Endothelial cell of umbilical vein (primary cell): ENCODE measurements around the gene OR5AC2. TPM values are rescaled to one million over a fixed set of nuclear protein-coding genes. Genes with fewer than 3 reads are reported as not detected.

Source experiments
- BruUV-seq: library from RNA; stranded (reverse); fragments of 400-500 nt; replicated peaks from 2 replicates; lab custom pipeline; 2021; lab: Mats Ljungman, UMichigan
- CTCF ChIA-PET: fragments of 300-600, 350-600 bp; sonication (Branson Sonifier 250); formaldehyde crosslinking; loops from one replicate; lab custom pipeline; 2021; ENCODE audit warnings: antibody characterized with exemption, inconsistent platforms; lab: Charles Lee
- POLR2A ChIA-PET: fragments of 300-600, 350-600 bp; sonication (Branson Sonifier 250); formaldehyde crosslinking; loops from one replicate; lab custom pipeline; 2021; ENCODE audit warnings: antibody characterized with exemption, inconsistent platforms; lab: Charles Lee
- DNase-seq: peaks from one replicate; pipeline ENCODE4 v3.0.0-alpha.2; 2011; ENCODE audit warnings: low read depth, low spot score
- FAIRE-seq: peaks from 2 replicates; lab custom pipeline; 2011; peaks lifted over from hg19 to GRCh38; lab: Jason Lieb, UNC
- H2AFZ ChIP-seq: 2 replicates; pipeline ENCODE4 v1.6.0; 2012; ENCODE audit warnings: low read depth, low read length, control low read depth, inconsistent platforms
- H3K27ac ChIP-seq: 2 replicates; pipeline ENCODE4 v1.5.1; 2011; ENCODE audit warnings: low read depth, mild to moderate bottlenecking, control low read depth, low read length, moderate library complexity; ENCODE audit not compliant: insufficient read depth
- H3K27me3 ChIP-seq, 2 experiments: 2 replicates each; pipeline versions ENCODE4 v1.6.0 to v1.6.1; 2011; ENCODE audit warnings: low read length in 2 of 2, mixed read lengths in 1 of 2; ENCODE audit not compliant: control insufficient read depth in 2 of 2, insufficient read depth in 2 of 2
- H3K36me3 ChIP-seq, 2 experiments: 2 replicates in 1 of 2; 3 replicates in 1 of 2; pipeline ENCODE4 v1.5.1; 2011; ENCODE audit warnings: low read length in 2 of 2, mild to moderate bottlenecking in 1 of 2, moderate library complexity in 1 of 2; ENCODE audit not compliant: control insufficient read depth in 2 of 2, insufficient read depth in 2 of 2; ENCODE audit errors: extremely low read depth in 1 of 2
- H3K4me1 ChIP-seq: 3 replicates; pipeline ENCODE4 v1.5.1; 2011; ENCODE audit warnings: mild to moderate bottlenecking, low read length; ENCODE audit not compliant: control insufficient read depth, insufficient read depth; ENCODE audit errors: extremely low read depth
- H3K4me2 ChIP-seq: 2 replicates; pipeline ENCODE4 v1.6.1; 2011; ENCODE audit warnings: low read length, control low read depth, mixed read lengths; ENCODE audit not compliant: insufficient read depth
- H3K4me3 ChIP-seq, 3 experiments: fragments of 200-600 bp in 1 of 3; sonication (generic), shearing (Covaris generic) in 1 of 3; replicated peaks in 1 of 3; 2 replicates each; pipeline ENCODE4 v1.5.1; 2011 to 2016; ENCODE audit warnings: control low read depth in 3 of 3, low read length in 3 of 3, mild to moderate bottlenecking in 2 of 3, inconsistent platforms in 1 of 3, low read depth in 1 of 3, moderate library complexity in 1 of 3; ENCODE audit not compliant: insufficient read depth in 1 of 3
- H3K79me2 ChIP-seq: 2 replicates; pipeline ENCODE4 v1.6.0; 2012; ENCODE audit warnings: low read length, inconsistent platforms; ENCODE audit not compliant: control insufficient read depth, insufficient read depth
- H3K9ac ChIP-seq: replicated peaks from 2 replicates; pipeline ENCODE3; 2011; ENCODE audit warnings: low read length, control low read depth; ENCODE audit not compliant: insufficient read depth; ENCODE audit errors: extremely low read depth
- H3K9me1 ChIP-seq: replicated peaks from 3 replicates; pipeline ENCODE4 v1.6.0; 2011; ENCODE audit warnings: mild to moderate bottlenecking, low read length; ENCODE audit not compliant: control insufficient read depth, insufficient read depth; ENCODE audit errors: extremely low read depth
- H3K9me3 ChIP-seq: replicated peaks from 2 replicates; pipeline ENCODE4 v1.5.1; 2012; ENCODE audit warnings: low read length, inconsistent platforms; ENCODE audit not compliant: control insufficient read depth, insufficient read depth
- H4K20me1 ChIP-seq: replicated peaks from 2 replicates; pipeline ENCODE3; 2011; ENCODE audit warnings: mild to moderate bottlenecking, low read length; ENCODE audit not compliant: control insufficient read depth, insufficient read depth; ENCODE audit errors: extremely low read depth
- CTCF ChIP-seq, 2 donors: IDR thresholded peaks; 1 replicate in 1 of 2; 2 replicates in 1 of 2; pipeline ENCODE4 v1.5.1; 2011; ENCODE audit warnings: low read length in 2 of 2, mild to moderate bottlenecking in 2 of 2, moderate library complexity in 2 of 2, control low read depth in 1 of 2, inconsistent platforms in 1 of 2, low read depth in 1 of 2; ENCODE audit not compliant: insufficient read depth in 1 of 2; ENCODE audit errors: extremely low read depth in 1 of 2
- EZH2 ChIP-seq: IDR thresholded peaks from 2 replicates; pipeline ENCODE4 v1.6.1; 2012; ENCODE audit warnings: borderline replicate concordance, low read depth, mild to moderate bottlenecking, moderate library complexity, low read length, inconsistent platforms; ENCODE audit not compliant: severe bottlenecking
- FOS ChIP-seq: IDR thresholded peaks from 2 replicates; pipeline ENCODE4 v1.6.1; 2011; ENCODE audit warnings: mild to moderate bottlenecking, low read length, moderate library complexity, borderline replicate concordance; ENCODE audit not compliant: insufficient read depth
- GATA2 ChIP-seq: IDR thresholded peaks from 2 replicates; pipeline ENCODE4 v1.7.0; 2011; ENCODE audit warnings: low read depth, mild to moderate bottlenecking, moderate library complexity, mixed read lengths, low read length; ENCODE audit not compliant: insufficient read length, insufficient read depth
- JUN ChIP-seq: IDR thresholded peaks from 2 replicates; pipeline ENCODE4 v1.6.1; 2011; ENCODE audit warnings: borderline replicate concordance, low read depth; ENCODE audit not compliant: insufficient read length, insufficient read depth
- MAX ChIP-seq: IDR thresholded peaks from 2 replicates; pipeline ENCODE4 v1.6.1; 2011; ENCODE audit not compliant: insufficient read depth, insufficient read length
- MYC ChIP-seq: IDR thresholded peaks from one replicate; pipeline ENCODE4 v1.6.1; 2011; ENCODE audit warnings: mild to moderate bottlenecking, low read depth, low read length
- POLR2A ChIP-seq: IDR thresholded peaks from 2 replicates; pipeline ENCODE4 v1.6.1; 2012; ENCODE audit warnings: low read depth, mild to moderate bottlenecking, control low read depth, low read length
- POLR2AphosphoS5 ChIP-seq: IDR thresholded peaks from 2 replicates; pipeline ENCODE4 v1.6.1; 2012; ENCODE audit warnings: low read depth, mild to moderate bottlenecking, control low read depth, low read length, moderate library complexity; ENCODE audit not compliant: insufficient read depth
- dilution Hi-C: fragments of 300-500 bp; cut with MboI; formaldehyde crosslinking; loops from one replicate; pipeline ENCODE4 v1.15.0; 2019; ENCODE audit warnings: low sequenced_read_pairs; ENCODE audit not compliant: extremely low pct_ligation_motif_present
- intact Hi-C: fragments of 100-400 bp; cut with micrococcal nuclease; formaldehyde crosslinking; loops from one replicate; pipeline ENCODE4 v1.10.0; 2022
- polyA plus RNA-seq, 4 experiments: library from polyadenylated mRNA; depleted of rRNA in 3 of 4; stranded (reverse) in 3 of 4; unstranded in 1 of 4; fragments of >200 nt; gene quantifications; 2 replicates each; pipeline versions ENCODE4 v1.2.1 to v1.2.3, GENCODE V29; 2011 to 2012; ENCODE audit warnings: missing spikeins in 1 of 4
- total RNA-seq: library from RNA; stranded (reverse); gene quantifications from 2 replicates; pipeline ENCODE4 v1.2.3, GENCODE V29; 2021

Gene OR5AC2
- total and polyA plus RNA-seq, 2 donors (not counting 3 experiments of a cell fraction or from before 2014, with no cell fraction given) = not detected

- intact Hi-C loops = no loop called here
- Histone ChIP-seq H3K36me3 (no peaks in the 10 kb centered on the region), H3K4me2 (no peak overlapping the region), H3K79me2 (no peaks in the 10 kb centered on the region), H3K27ac (no peak overlapping the region), H4K20me1 (no peaks in the 10 kb centered on the region), H2AFZ (no peak overlapping the region), H3K4me1 (no peaks in the 10 kb centered on the region), H3K9me1 (no peaks in the 10 kb centered on the region), H3K9ac (no peak overlapping the region), H3K4me3 (no peak overlapping the region), H3K27me3 (no peaks in the 10 kb centered on the region), H3K9me3 (no peaks in the 10 kb centered on the region)
- DNase-seq (no peak), FAIRE-seq (no peak)
- no TSS peak for BruUV-seq
- TF ChIP-seq MYC (no peak), POLR2AphosphoS5 (no peak), JUN (no peak), FOS (no peak), CTCF (IDR thresholded peaks at IDR 0.05; ENCODE audit: extremely low read depth in 1 of 2, insufficient read depth in 1 of 2, low read depth in 1 of 2, low read length in 2 of 2) (no peak), GATA2 (no peak), EZH2 (no peak), MAX (no peak), POLR2A (no peak)
- ChIA-PET CTCF (no interaction called here), POLR2A (no interaction called here)
- dilution Hi-C loops = no loop called here
Observed at GRCh38 chr3:98095882-98096281, 8.9 kb downstream of the OR5AC2 start.
